IPS-NIHi7 (cell line): ENCODE measurements around the gene WIPF3.

Source experiments
- DNase-seq: peaks from one replicate; pipeline ENCODE4 v3.0.0; 2012; ENCODE audit warnings: mixed read lengths; ENCODE audit errors: extremely low spot score

WIPF3 gene

GRCh38 chr7:29847916-29848315, 41.6 kb downstream of the WIPF3 start:
- DNase-seq: no peak

- DNase-seq: no peak
Observed at GRCh38 chr7:29848941-29849340, 42.6 kb downstream of the WIPF3 start.

GRCh38 chr7:29851487-29851886, 45.2 kb downstream of the WIPF3 start:
- DNase-seq: no peak

GRCh38 chr7:29852457-29852856, 46.1 kb downstream of the WIPF3 start:
- DNase-seq: no peak

- no peak for DNase-seq
Observed at GRCh38 chr7:29853072-29853471, 46.8 kb downstream of the WIPF3 start.

- no peak for DNase-seq
Observed at GRCh38 chr7:29853789-29854188, 47.5 kb downstream of the WIPF3 start.

- DNase-seq: peak; percentile 39
Observed at GRCh38 chr7:29854257-29854938, 48.1 kb downstream of the WIPF3 start.

- DNase-seq: no peak
Observed at GRCh38 chr7:29857654-29858053, 51.3 kb downstream of the WIPF3 start.

GRCh38 chr7:29858191-29858951, 52.1 kb downstream of the WIPF3 start:
- DNase-seq: no peak

- no peak for DNase-seq
Observed at GRCh38 chr7:29859104-29859503, 52.8 kb downstream of the WIPF3 start.

- DNase-seq: no peak
Observed at GRCh38 chr7:29859524-29860185, 53.3 kb downstream of the WIPF3 start.

GRCh38 chr7:29860186-29860585, 53.9 kb downstream of the WIPF3 start:
- DNase-seq: no peak

GRCh38 chr7:29861884-29862283, 55.6 kb downstream of the WIPF3 start:
- no peak for DNase-seq

- no peak for DNase-seq
Observed at GRCh38 chr7:29864656-29865055, 58.3 kb downstream of the WIPF3 start.

- no peak for DNase-seq
Observed at GRCh38 chr7:29865526-29865925, 59.2 kb downstream of the WIPF3 start.

- no peak for DNase-seq
Observed at GRCh38 chr7:29866490-29866930, 60.2 kb downstream of the WIPF3 start.

GRCh38 chr7:29871787-29872398, 65.6 kb downstream of the WIPF3 start:
- no peak for DNase-seq

GRCh38 chr7:29873644-29874294, 67.5 kb downstream of the WIPF3 start:
- no peak for DNase-seq

- DNase-seq: no peak
Observed at GRCh38 chr7:29875741-29876140, 69.4 kb downstream of the WIPF3 start.

GRCh38 chr7:29877196-29877595, 70.9 kb downstream of the WIPF3 start:
- DNase-seq: no peak

- no peak for DNase-seq
Observed at GRCh38 chr7:29878081-29878688, 71.9 kb downstream of the WIPF3 start.
